K562 (cell line): ENCODE measurements around the gene FNBP1. TPM values are rescaled to one million over a fixed set of nuclear protein-coding genes. Genes with fewer than 3 reads are reported as not detected.

ENCODE experiments used
- ATAC-seq: fragments of 200-7000 bp; cut with Tn5 transposase; 3 replicates; pipeline ENCODE4 v1.9.1; 2020; ENCODE audit warnings: moderate library complexity
- BruUV-seq: library from RNA; stranded (reverse); fragments of 400-500 nt; replicated peaks from 2 replicates; lab custom pipeline; 2021; lab: Mats Ljungman, UMichigan
- CTCF ChIA-PET: fragments of 300-600 bp; formaldehyde crosslinking; extraction: SDS; loops from one replicate; lab custom pipeline; 2021; ENCODE audit warnings: low intra/inter-chr PET ratio; lab: Yijun Ruan, JAX
- POLR2A ChIA-PET: fragments of 300-600, 350-650 bp; sonication (Branson Sonifier 250); formaldehyde crosslinking; extraction: SDS; loops from one replicate; lab custom pipeline; 2021; ENCODE audit warnings: antibody characterized with exemption, inconsistent platforms; lab: Yijun Ruan, JAX
- DNase-seq, 4 experiments: peaks; one replicate each; pipeline versions ENCODE4 v3.0.0 to v3.0.0-alpha.2; 2011 to 2018; ENCODE audit warnings: low spot score in 3 of 4, mixed read lengths in 3 of 4; ENCODE audit errors: extremely low read depth in 1 of 4
- FAIRE-seq: peaks from 2 replicates; lab custom pipeline; 2011; peaks lifted over from hg19 to GRCh38; lab: Jason Lieb, UNC
- H2AFZ ChIP-seq: 2 replicates; pipeline ENCODE4 v1.6.0; 2011; ENCODE audit warnings: low read depth, low read length, control low read depth, inconsistent platforms
- H3K27ac ChIP-seq: fragments of 200-600 bp; 3 replicates; pipeline ENCODE4 v1.8.0; 2011; ENCODE audit warnings: low read depth, mild to moderate bottlenecking, control low read depth, inconsistent platforms, low read length, moderate library complexity, mixed read lengths; ENCODE audit errors: extremely low read depth
- H3K27me3 ChIP-seq, 2 experiments: fragments of 300-600 bp in 1 of 2; 2 replicates in 1 of 2; 3 replicates in 1 of 2; pipeline versions ENCODE4 v1.6.0 to v1.8.0; 2011; ENCODE audit warnings: inconsistent platforms in 2 of 2, low read length in 2 of 2, mild to moderate bottlenecking in 1 of 2, mixed read lengths in 1 of 2, moderate library complexity in 1 of 2; ENCODE audit not compliant: control insufficient read depth in 2 of 2, insufficient read depth in 2 of 2
- H3K36me3 ChIP-seq: fragments of 300-600 bp; 3 replicates; pipeline ENCODE4 v1.8.0; 2011; ENCODE audit warnings: mild to moderate bottlenecking, low read length, inconsistent platforms; ENCODE audit not compliant: control insufficient read depth, insufficient read depth
- H3K4me1 ChIP-seq, 2 experiments: fragments of 200-600 bp in 1 of 2; replicated peaks in 1 of 2; 2 replicates in 1 of 2; 3 replicates in 1 of 2; pipeline versions ENCODE4 v1.5.1 to v1.8.0; 2011; ENCODE audit warnings: inconsistent platforms in 2 of 2, low read length in 2 of 2, mild to moderate bottlenecking in 1 of 2, mixed read lengths in 1 of 2, moderate library complexity in 1 of 2; ENCODE audit not compliant: control insufficient read depth in 2 of 2, insufficient read depth in 2 of 2
- H3K4me2 ChIP-seq: 2 replicates; pipeline ENCODE4 v1.6.1; 2011; ENCODE audit warnings: low read length, control low read depth, inconsistent platforms, mixed read lengths; ENCODE audit not compliant: insufficient read depth
- H3K4me3 ChIP-seq: fragments of 200-600 bp; sonication (generic), shearing (Covaris generic); 2 replicates; pipeline ENCODE4 v1.5.1; 2016; ENCODE audit warnings: control low read depth, inconsistent platforms
- H3K79me2 ChIP-seq: fragments of 200-600 bp; 3 replicates; pipeline ENCODE4 v1.8.0; 2011; ENCODE audit warnings: low read length, inconsistent platforms; ENCODE audit not compliant: control insufficient read depth, insufficient read depth
- H3K9ac ChIP-seq, 2 experiments: 2 replicates each; pipeline versions ENCODE4 v1.6.0 to v1.6.1; 2011; ENCODE audit warnings: low read depth in 2 of 2, low read length in 2 of 2, control low read depth in 1 of 2, inconsistent platforms in 1 of 2, mild to moderate bottlenecking in 1 of 2, mixed read lengths in 1 of 2; ENCODE audit not compliant: insufficient read depth in 1 of 2
- H3K9me1 ChIP-seq: one replicate; pipeline ENCODE4 v1.6.0; 2011; ENCODE audit warnings: inconsistent platforms, mild to moderate bottlenecking, low read length, moderate library complexity; ENCODE audit not compliant: control insufficient read depth, insufficient read depth
- H3K9me3 ChIP-seq: replicated peaks from 2 replicates; pipeline ENCODE4 v1.5.1; 2011; ENCODE audit warnings: low read depth, low read length, inconsistent platforms; ENCODE audit not compliant: control insufficient read depth, insufficient read depth
- H4K20me1 ChIP-seq: replicated peaks from 2 replicates; pipeline ENCODE4 v1.6.1; 2011; ENCODE audit warnings: low read length, inconsistent platforms, mixed read lengths; ENCODE audit not compliant: control insufficient read depth, insufficient read depth
- FUS ChIP-seq: fragments of 200-400 bp; formaldehyde crosslinking; optimal IDR thresholded peaks from 2 replicates; pipeline ENCODE3; 2017; ENCODE audit warnings: low read depth, low read length
- GATAD2A ChIP-seq: fragments of 450-650 bp; IDR thresholded peaks from 2 replicates; pipeline ENCODE4 v1.6.1; 2017
- JUND ChIP-seq, 2 experiments: IDR thresholded peaks; 2 replicates in 1 of 2; 3 replicates in 1 of 2; pipeline ENCODE4 v1.6.1; 2011; ENCODE audit warnings: borderline replicate concordance in 2 of 2, low read depth in 2 of 2, low read length in 2 of 2, improper control_type of control experiment in 1 of 2, missing biosample characterization in 1 of 2, missing genetic modification characterization in 1 of 2, missing genetic modification reagents in 1 of 2
- L3MBTL2 ChIP-seq: fragments of 450-650 bp; IDR thresholded peaks from 2 replicates; pipeline ENCODE4 v1.6.1; 2016; ENCODE audit warnings: mild to moderate bottlenecking, moderate library complexity
- NRF1 ChIP-seq, 2 experiments: fragments of 450-650 bp; IDR thresholded peaks in 1 of 2; conservative IDR thresholded peaks in 1 of 2; 2 replicates each; pipeline ENCODE4 v1.6.1; 2014; ENCODE audit warnings: mild to moderate bottlenecking in 2 of 2
- RCOR1 ChIP-seq, 2 experiments: IDR thresholded peaks; 2 replicates each; pipeline ENCODE4 v1.6.1; 2012; ENCODE audit warnings: low read depth in 2 of 2, low read length in 2 of 2, borderline replicate concordance in 1 of 2, improper control_type of control experiment in 1 of 2
- SAP30 ChIP-seq: fragments of 200-600 bp; sonication (generic); IDR thresholded peaks from 2 replicates; pipeline ENCODE4 v1.6.1; 2012; ENCODE audit warnings: borderline replicate concordance, low read depth, mild to moderate bottlenecking, moderate library complexity, low read length, control low read depth, inconsistent platforms; ENCODE audit not compliant: insufficient read depth, poor library complexity, severe bottlenecking
- SRF ChIP-seq, 2 experiments: fragments of 250-450, 450-650 bp in 1 of 2; sonication (Bioruptor Pico) in 1 of 2; sonication (generic) in 1 of 2; formaldehyde crosslinking; IDR thresholded peaks; 2 replicates each; pipeline versions ENCODE4 v1.5.0 to v1.5.1; 2020 to 2022; ENCODE audit warnings: mild to moderate bottlenecking in 1 of 2, missing genetic modification reagents in 1 of 2
- TARDBP ChIP-seq: fragments of 450-650 bp; IDR thresholded peaks from 2 replicates; pipeline ENCODE4 v1.6.1; 2016
- WGBS: fragments of 100-300 bp; shearing (Covaris generic); methylation state at CpG from one replicate; pipeline ENCODE4 v1.1.6; 2016; ENCODE audit warnings: low coverage, mixed read lengths; ENCODE audit not compliant: insufficient coverage; ENCODE audit errors: missing lambda C conversion rate; 5-methylcytosine and 5-hydroxymethylcytosine counted together
- in situ Hi-C: fragments of 300-500 bp; cut with MboI; formaldehyde crosslinking; loops from 4 replicates; pipeline ENCODE4 v1.15.0; 2018; ENCODE audit warnings: inconsistent platforms, mixed read lengths
- intact Hi-C: fragments of 100-400 bp; cut with micrococcal nuclease; formaldehyde crosslinking; loops from 2 replicates; pipeline ENCODE4 v1.14.2; 2022
- polyA plus RNA-seq, 8 experiments: library from polyadenylated mRNA; depleted of rRNA in 4 of 8; stranded (reverse) in 5 of 8; unstranded in 3 of 8; fragments of >200 nt; fragmentation: Nextera tagmentation in 2 of 8; fragmentation: Illumina TruSeq in 1 of 8; extraction: Ambion mirVana in 2 of 8; extraction: Trizol in 1 of 8; gene quantifications; 2 replicates each; pipeline versions ENCODE4 v1.2.1 to v1.2.3, GENCODE V29; 2011 to 2014; ENCODE audit warnings: inconsistent platforms in 1 of 8, missing spikeins in 1 of 8
- total RNA-seq, 7 experiments: library from RNA; depleted of rRNA in 6 of 7; stranded (reverse); fragments of >200 nt in 6 of 7; fragmentation: Illumina TruSeq in 2 of 7; extraction: Trizol in 2 of 7; gene quantifications; 2 replicates each; pipeline versions ENCODE4 v1.2.1 to v1.2.3, GENCODE V29; 2011 to 2021; ENCODE audit warnings: low replicate concordance in 1 of 7
- TF ChIP-seq, protein P1 (sequence below), 2 experiments: fragments of 450-650 bp in 1 of 2; sonication (generic) in 1 of 2; formaldehyde crosslinking in 1 of 2; IDR thresholded peaks; 2 replicates each; pipeline versions ENCODE4 v1.7.1 to v1.9.0; 2016 to 2022; ENCODE audit warnings: inconsistent platforms in 1 of 2, mild to moderate bottlenecking in 1 of 2, missing genetic modification reagents in 1 of 2

Gene FNBP1
- total and polyA plus RNA-seq, 9 of the 15 experiments (the other 6 are each of a cell fraction or from before 2014, with no cell fraction given), result 1.8 to 14.9 (median 7.6) TPM

DNA sequence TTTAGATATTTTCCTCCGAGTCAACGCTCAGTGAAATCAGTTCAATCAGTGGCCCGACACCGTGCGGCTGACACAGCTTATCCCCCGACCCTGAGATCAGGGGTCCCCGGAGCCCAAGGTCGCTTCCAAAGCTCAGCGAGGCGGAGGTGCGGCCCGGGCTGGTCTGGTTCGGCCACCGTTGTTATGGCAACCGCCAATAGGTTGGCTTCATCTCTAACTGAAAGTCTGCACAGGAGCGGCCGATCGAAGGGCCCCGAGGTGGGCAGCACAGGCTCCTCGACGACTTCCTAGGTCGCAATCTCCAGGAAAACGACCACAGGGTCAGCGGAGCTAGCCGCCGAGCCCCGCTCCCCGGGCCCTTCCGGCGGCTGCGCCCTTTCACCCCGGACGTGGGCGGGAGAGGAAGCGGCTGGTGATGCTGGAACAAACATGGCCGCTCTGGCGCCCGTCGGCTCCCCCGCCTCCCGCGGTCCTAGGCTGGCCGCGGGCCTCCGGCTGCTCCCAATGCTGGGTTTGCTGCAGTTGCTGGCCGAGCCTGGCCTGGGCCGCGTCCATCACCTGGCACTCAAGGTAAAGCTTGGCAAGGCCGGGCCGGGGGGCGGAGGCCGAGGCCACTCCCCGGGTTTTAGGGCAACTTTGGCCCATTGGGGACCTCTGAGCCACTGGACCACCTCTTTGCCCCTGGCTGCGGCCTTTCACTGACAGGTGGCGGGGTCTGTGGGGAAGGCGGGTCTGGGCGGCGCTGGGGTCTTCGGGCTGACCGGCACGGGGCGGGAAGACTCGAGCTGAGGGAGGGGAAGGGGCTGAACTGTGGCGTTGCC lies 10.7 kb upstream of the FNBP1 start, which contains the start of gene GPR107:
Gene GPR107, plus strand, starts transcription at position 403 of the 821 bp plus-strand sequence. Its CDS starts 27 bp downstream, at position 430.
- Histone ChIP-seq H3K9me3 (no peaks in the 10 kb centered on the region), H4K20me1 (no peaks in the 10 kb centered on the region; the same call in 1 of the 2 replicates), H3K4me2 (peak within 1 kb of the TSS; percentile 84), H3K27me3 (no peaks in the 10 kb centered on the region), H3K9me1 (peaks cover 4% of the 10 kb centered on the region), H2AFZ (peak within 1 kb of the TSS; percentile 96), H3K79me2 (peaks cover 44% of the 10 kb centered on the region), H3K36me3 (peaks cover 3% of the 10 kb centered on the region; the same call in 2 of the 3 replicates), H3K27ac (peak within 1 kb of the TSS; percentile 86), H3K9ac (peak within 1 kb of the TSS; percentile 91 to 95), H3K4me1 (peaks cover 9 to 28% of the 10 kb centered on the region in 2 experiments; a peak in 4 of 5 replicates), H3K4me3 (peak within 1 kb of the TSS; percentile 99)
- FAIRE-seq (peak; percentile 37), ATAC-seq (peak; percentile 97), DNase-seq (peak; percentile 87 to 93 (median 91))
- under 1% methylated on average over 40 of the region's 64 CpGs for WGBS
- in situ Hi-C loops (no loop called here), intact Hi-C loops (loop anchor here (5.0 kb wide), 2 partner anchors 44 to 166 kb away; no protein-coding TSS in a partner anchor)
- ChIA-PET CTCF (interaction anchor here (0.6 to 0.7 kb wide), 2 partner anchors 168 to 193 kb away, joined by 4 to 5 read pairs; no protein-coding TSS in a partner anchor), POLR2A (interaction anchor here (0.5 to 1.8 kb wide), 9 partner anchors 9 to 688 kb away, joined by 3 to 10 read pairs (median 4); partner anchors contain the start of gene FNBP1)
- no TSS peak for BruUV-seq
- TF ChIP-seq GATAD2A, result peak; percentile 69; the same call in 1 of the 2 replicates
- peak; percentile 77 to 80 for TF ChIP-seq NRF1 (conservative IDR thresholded peaks at IDR 0.05 in 1 of 2, IDR thresholded peaks at IDR 0.05 in 1 of 2)
- TF ChIP-seq RCOR1 (IDR thresholded peaks at IDR 0.05; ENCODE audit: borderline replicate concordance in 1 of 2, low read depth in 2 of 2, low read length in 2 of 2), result peak in 1 of 2 experiments; percentile 50; a peak in 2 of 4 replicates
- peak; percentile 25; the same call in 1 of the 2 replicates for TF ChIP-seq JUND (IDR thresholded peaks at IDR 0.05; ENCODE audit: borderline replicate concordance, low read depth, low read length)
- TF ChIP-seq JUND (tag; IDR thresholded peaks at IDR 0.05; ENCODE audit: borderline replicate concordance, low read depth, low read length), result no peak; the same call in 2 of the 3 replicates
- peak; percentile 69 for TF ChIP-seq SAP30
- no peak for TF ChIP-seq TARDBP
- no peak for TF ChIP-seq SRF (CRISPR knock-in tag; IDR thresholded peaks at IDR 0.05)
- TF ChIP-seq L3MBTL2, result peak; percentile 55
- TF ChIP-seq, protein P1, sequence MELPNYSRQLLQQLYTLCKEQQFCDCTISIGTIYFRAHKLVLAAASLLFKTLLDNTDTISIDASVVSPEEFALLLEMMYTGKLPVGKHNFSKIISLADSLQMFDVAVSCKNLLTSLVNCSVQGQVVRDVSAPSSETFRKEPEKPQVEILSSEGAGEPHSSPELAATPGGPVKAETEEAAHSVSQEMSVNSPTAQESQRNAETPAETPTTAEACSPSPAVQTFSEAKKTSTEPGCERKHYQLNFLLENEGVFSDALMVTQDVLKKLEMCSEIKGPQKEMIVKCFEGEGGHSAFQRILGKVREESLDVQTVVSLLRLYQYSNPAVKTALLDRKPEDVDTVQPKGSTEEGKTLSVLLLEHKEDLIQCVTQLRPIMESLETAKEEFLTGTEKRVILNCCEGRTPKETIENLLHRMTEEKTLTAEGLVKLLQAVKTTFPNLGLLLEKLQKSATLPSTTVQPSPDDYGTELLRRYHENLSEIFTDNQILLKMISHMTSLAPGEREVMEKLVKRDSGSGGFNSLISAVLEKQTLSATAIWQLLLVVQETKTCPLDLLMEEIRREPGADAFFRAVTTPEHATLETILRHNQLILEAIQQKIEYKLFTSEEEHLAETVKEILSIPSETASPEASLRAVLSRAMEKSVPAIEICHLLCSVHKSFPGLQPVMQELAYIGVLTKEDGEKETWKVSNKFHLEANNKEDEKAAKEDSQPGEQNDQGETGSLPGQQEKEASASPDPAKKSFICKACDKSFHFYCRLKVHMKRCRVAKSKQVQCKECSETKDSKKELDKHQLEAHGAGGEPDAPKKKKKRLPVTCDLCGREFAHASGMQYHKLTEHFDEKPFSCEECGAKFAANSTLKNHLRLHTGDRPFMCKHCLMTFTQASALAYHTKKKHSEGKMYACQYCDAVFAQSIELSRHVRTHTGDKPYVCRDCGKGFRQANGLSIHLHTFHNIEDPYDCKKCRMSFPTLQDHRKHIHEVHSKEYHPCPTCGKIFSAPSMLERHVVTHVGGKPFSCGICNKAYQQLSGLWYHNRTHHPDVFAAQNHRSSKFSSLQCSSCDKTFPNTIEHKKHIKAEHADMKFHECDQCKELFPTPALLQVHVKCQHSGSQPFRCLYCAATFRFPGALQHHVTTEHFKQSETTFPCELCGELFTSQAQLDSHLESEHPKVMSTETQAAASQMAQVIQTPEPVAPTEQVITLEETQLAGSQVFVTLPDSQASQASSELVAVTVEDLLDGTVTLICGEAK (IDR thresholded peaks at IDR 0.05), result peak; percentile 91
- TF ChIP-seq, protein P1 (CRISPR knock-in tag; IDR thresholded peaks at IDR 0.05), result no peak
- TF ChIP-seq FUS, result peak; percentile 41
